Neural cell (in vitro differentiated cells): ENCODE data around the gene CHDH.

Experiments used
- EZH2 ChIP-seq: fragments of 200-600, 300-800 bp; shearing (Covaris generic), sonication (generic); IDR thresholded peaks from 2 replicates; pipeline ENCODE4 v1.6.1; 2014; ENCODE audit warnings: antibody characterized with exemption, low read length, borderline replicate concordance, mild to moderate bottlenecking; ENCODE audit not compliant: insufficient read depth, poor library complexity, severe bottlenecking
- SMC3 ChIP-seq: fragments of 450-650 bp; conservative IDR thresholded peaks from 2 replicates; pipeline ENCODE4 v1.6.1; 2014; ENCODE audit warnings: antibody characterized with exemption, mild to moderate bottlenecking, moderate library complexity; ENCODE audit not compliant: poor library complexity
- TF ChIP-seq, protein P1 (sequence below): IDR thresholded peaks from 2 replicates; pipeline ENCODE4 v1.6.1; 2012; ENCODE audit warnings: borderline replicate concordance

DNA sequence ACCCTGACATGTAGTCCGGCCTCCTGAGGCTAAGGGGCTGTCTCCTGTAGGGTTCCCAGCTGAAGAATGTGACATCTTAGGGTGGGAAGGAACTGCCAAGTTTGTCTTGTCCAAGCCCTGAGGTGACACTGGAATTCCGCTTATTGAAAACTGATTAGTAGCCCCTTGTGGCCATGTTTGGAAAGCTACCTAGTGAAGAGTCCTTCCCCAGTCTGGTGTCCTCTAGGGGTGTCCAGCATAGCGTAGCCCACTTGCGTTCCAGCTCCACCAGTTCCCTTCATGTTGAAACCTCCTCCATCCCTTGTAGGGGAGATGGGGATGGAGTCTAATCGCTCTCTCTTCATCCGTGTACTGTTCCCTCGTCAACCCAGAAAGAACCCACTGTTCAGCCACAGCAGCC, 79.5 kb downstream of the CHDH start:
- TF ChIP-seq EZH2 (no peak), SMC3 (no peak)
- TF ChIP-seq, protein P1, sequence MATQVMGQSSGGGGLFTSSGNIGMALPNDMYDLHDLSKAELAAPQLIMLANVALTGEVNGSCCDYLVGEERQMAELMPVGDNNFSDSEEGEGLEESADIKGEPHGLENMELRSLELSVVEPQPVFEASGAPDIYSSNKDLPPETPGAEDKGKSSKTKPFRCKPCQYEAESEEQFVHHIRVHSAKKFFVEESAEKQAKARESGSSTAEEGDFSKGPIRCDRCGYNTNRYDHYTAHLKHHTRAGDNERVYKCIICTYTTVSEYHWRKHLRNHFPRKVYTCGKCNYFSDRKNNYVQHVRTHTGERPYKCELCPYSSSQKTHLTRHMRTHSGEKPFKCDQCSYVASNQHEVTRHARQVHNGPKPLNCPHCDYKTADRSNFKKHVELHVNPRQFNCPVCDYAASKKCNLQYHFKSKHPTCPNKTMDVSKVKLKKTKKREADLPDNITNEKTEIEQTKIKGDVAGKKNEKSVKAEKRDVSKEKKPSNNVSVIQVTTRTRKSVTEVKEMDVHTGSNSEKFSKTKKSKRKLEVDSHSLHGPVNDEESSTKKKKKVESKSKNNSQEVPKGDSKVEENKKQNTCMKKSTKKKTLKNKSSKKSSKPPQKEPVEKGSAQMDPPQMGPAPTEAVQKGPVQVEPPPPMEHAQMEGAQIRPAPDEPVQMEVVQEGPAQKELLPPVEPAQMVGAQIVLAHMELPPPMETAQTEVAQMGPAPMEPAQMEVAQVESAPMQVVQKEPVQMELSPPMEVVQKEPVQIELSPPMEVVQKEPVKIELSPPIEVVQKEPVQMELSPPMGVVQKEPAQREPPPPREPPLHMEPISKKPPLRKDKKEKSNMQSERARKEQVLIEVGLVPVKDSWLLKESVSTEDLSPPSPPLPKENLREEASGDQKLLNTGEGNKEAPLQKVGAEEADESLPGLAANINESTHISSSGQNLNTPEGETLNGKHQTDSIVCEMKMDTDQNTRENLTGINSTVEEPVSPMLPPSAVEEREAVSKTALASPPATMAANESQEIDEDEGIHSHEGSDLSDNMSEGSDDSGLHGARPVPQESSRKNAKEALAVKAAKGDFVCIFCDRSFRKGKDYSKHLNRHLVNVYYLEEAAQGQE: no peak
